H1 (cell line): Measurements from ENCODE around the gene PRKCD. TPM values are rescaled to one million over a fixed set of nuclear protein-coding genes. Genes with fewer than 3 reads are reported as not detected.
A peak's percentile ranks its signal among the peaks of the same experiment; 100 is the strongest.

Source experiments
- CTCF ChIA-PET: fragments of 300-600 bp; sonication (Branson Sonifier 250); formaldehyde crosslinking; loops from one replicate; lab custom pipeline; 2021; ENCODE audit not compliant: partially characterized antibody; lab: Charles Lee
- POLR2A ChIA-PET: fragments of 300-600 bp; sonication (Branson Sonifier 250); formaldehyde crosslinking; loops from one replicate; lab custom pipeline; 2021; ENCODE audit warnings: inconsistent platforms; ENCODE audit not compliant: partially characterized antibody; lab: Charles Lee
- DNase-seq, 2 experiments: peaks; one replicate each; pipeline versions ENCODE4 v3.0.0 to v3.0.0-alpha.2; 2010 to 2022; ENCODE audit warnings: low spot score in 2 of 2, low read depth in 1 of 2, mixed read lengths in 1 of 2
- FAIRE-seq: peaks from 2 replicates; lab custom pipeline; 2011; peaks lifted over from hg19 to GRCh38; lab: Jason Lieb, UNC
- H2AFZ ChIP-seq: 2 replicates; pipeline ENCODE4 v1.8.1; 2012; ENCODE audit warnings: low read length, inconsistent platforms
- H2AK5ac ChIP-seq: 2 replicates; pipeline ENCODE4 v1.6.1; 2013; ENCODE audit warnings: low read depth, low read length
- H2BK120ac ChIP-seq: replicated peaks from 2 replicates; pipeline ENCODE3; 2013; ENCODE audit warnings: low read depth, low read length, inconsistent platforms
- H2BK12ac ChIP-seq: 2 replicates; pipeline ENCODE4 v1.6.1; 2013; ENCODE audit warnings: low read depth, low read length
- H2BK15ac ChIP-seq: 2 replicates; pipeline ENCODE4 v1.6.1; 2013; ENCODE audit warnings: low read length
- H2BK20ac ChIP-seq: 2 replicates; pipeline ENCODE4 v1.6.1; 2013; ENCODE audit warnings: low read length
- H2BK5ac ChIP-seq: 2 replicates; pipeline ENCODE4 v1.6.1; 2013; ENCODE audit warnings: low read depth, low read length
- H3K14ac ChIP-seq: 2 replicates; pipeline ENCODE4 v1.6.1; 2013; ENCODE audit warnings: inconsistent platforms; ENCODE audit not compliant: insufficient read length
- H3K18ac ChIP-seq: 2 replicates; pipeline ENCODE4 v1.6.1; 2013; ENCODE audit warnings: low read length; ENCODE audit errors: extremely low read depth
- H3K23ac ChIP-seq: 2 replicates; pipeline ENCODE4 v1.6.1; 2013; ENCODE audit warnings: inconsistent platforms; ENCODE audit not compliant: insufficient read length
- H3K23me2 ChIP-seq: 2 replicates; pipeline ENCODE4 v1.6.1; 2013; ENCODE audit warnings: low read depth, low read length
- H3K27ac ChIP-seq: 2 replicates; pipeline ENCODE4 v1.6.1; 2011; ENCODE audit warnings: low read depth, low read length, inconsistent platforms
- H3K27me3 ChIP-seq, 4 experiments: replicated peaks in 1 of 4; 1 replicate in 1 of 4; 2 replicates in 3 of 4; pipeline versions ENCODE4 v1.6.1 to v1.8.1; 2011 to 2013; ENCODE audit warnings: low read length in 3 of 4, mild to moderate bottlenecking in 3 of 4, inconsistent platforms in 2 of 4, mixed read lengths in 2 of 4, moderate library complexity in 1 of 4; ENCODE audit not compliant: control insufficient read depth in 3 of 4, insufficient read depth in 3 of 4; ENCODE audit errors: extremely low read depth in 1 of 4
- H3K36me3 ChIP-seq, 4 experiments: 2 replicates each; pipeline versions ENCODE4 v1.6.1 to v1.8.1; 2011 to 2013; ENCODE audit warnings: mild to moderate bottlenecking in 4 of 4, low read length in 3 of 4, moderate library complexity in 2 of 4, control low read depth in 1 of 4, inconsistent platforms in 1 of 4; ENCODE audit not compliant: insufficient read depth in 4 of 4, control insufficient read depth in 2 of 4
- H3K4ac ChIP-seq: replicated peaks from 2 replicates; pipeline ENCODE3; 2013; ENCODE audit warnings: low read length, low read depth, mixed read lengths, inconsistent platforms; ENCODE audit not compliant: insufficient read length
- H3K4me1 ChIP-seq, 4 experiments: replicated peaks in 1 of 4; 1 replicate in 1 of 4; 2 replicates in 3 of 4; pipeline versions ENCODE4 v1.6.1 to v1.8.1; 2011 to 2013; ENCODE audit warnings: low read length in 3 of 4, inconsistent platforms in 2 of 4, mixed read lengths in 1 of 4; ENCODE audit not compliant: insufficient read depth in 4 of 4, control insufficient read depth in 3 of 4
- H3K4me2 ChIP-seq, 2 experiments: 2 replicates each; pipeline versions ENCODE4 v1.6.1 to v1.8.1; 2011 to 2013; ENCODE audit warnings: low read depth in 2 of 2, low read length in 2 of 2, control low read depth in 1 of 2, inconsistent platforms in 1 of 2, mild to moderate bottlenecking in 1 of 2; ENCODE audit not compliant: insufficient read depth in 1 of 2
- H3K4me3 ChIP-seq, 4 experiments: fragments of 200-600, 300-600 bp in 1 of 4; sonication (generic), shearing (Covaris generic), sonication (Bioruptor Twin) in 1 of 4; 2 replicates each; pipeline versions ENCODE4 v1.5.1 to v1.8.1; 2011 to 2016; ENCODE audit warnings: low read length in 4 of 4, low read depth in 3 of 4, control low read depth in 2 of 4, inconsistent platforms in 2 of 4, mild to moderate bottlenecking in 2 of 4, mixed read lengths in 1 of 4, moderate library complexity in 1 of 4; ENCODE audit not compliant: insufficient read depth in 2 of 4; ENCODE audit errors: extremely low read depth in 1 of 4
- H3K56ac ChIP-seq: replicated peaks from 2 replicates; pipeline ENCODE3; 2013; ENCODE audit warnings: low read depth, mild to moderate bottlenecking, mixed read lengths, low read length, inconsistent platforms; ENCODE audit not compliant: insufficient read length
- H3K79me1 ChIP-seq: 2 replicates; pipeline ENCODE4 v1.6.1; 2013; ENCODE audit warnings: low read depth, low read length, control low read depth
- H3K79me2 ChIP-seq, 2 experiments: 2 replicates each; pipeline versions ENCODE4 v1.6.1 to v1.8.1; 2012 to 2013; ENCODE audit warnings: low read length in 2 of 2, mild to moderate bottlenecking in 2 of 2, inconsistent platforms in 1 of 2; ENCODE audit not compliant: insufficient read depth in 2 of 2, control insufficient read depth in 1 of 2
- H3K9ac ChIP-seq, 4 experiments: replicated peaks in 1 of 4; 1 replicate in 1 of 4; 2 replicates in 3 of 4; pipeline versions ENCODE4 v1.6.1 to v1.8.1; 2011 to 2013; ENCODE audit warnings: low read depth in 3 of 4, low read length in 3 of 4, control low read depth in 2 of 4, mild to moderate bottlenecking in 2 of 4, moderate library complexity in 2 of 4, inconsistent platforms in 1 of 4; ENCODE audit errors: extremely low read depth in 1 of 4
- H3K9me3 ChIP-seq, 2 experiments: 2 replicates each; pipeline versions ENCODE4 v1.6.1 to v1.8.1; 2012 to 2013; ENCODE audit warnings: mild to moderate bottlenecking in 2 of 2, moderate library complexity in 2 of 2, control low read depth in 1 of 2, inconsistent platforms in 1 of 2, low read depth in 1 of 2, low read length in 1 of 2, mixed read lengths in 1 of 2; ENCODE audit not compliant: insufficient read depth in 2 of 2
- H4K20me1 ChIP-seq, 2 experiments: replicated peaks in 1 of 2; 2 replicates each; pipeline versions ENCODE3 to v1.8.1; 2011 to 2013; ENCODE audit warnings: inconsistent platforms in 2 of 2, low read length in 2 of 2, mild to moderate bottlenecking in 1 of 2; ENCODE audit not compliant: insufficient read depth in 2 of 2, control insufficient read depth in 1 of 2
- H4K5ac ChIP-seq: 2 replicates; pipeline ENCODE4 v1.6.1; 2013; ENCODE audit warnings: low read length, low read depth, mixed read lengths, inconsistent platforms; ENCODE audit not compliant: insufficient read length
- H4K8ac ChIP-seq: 2 replicates; pipeline ENCODE4 v1.8.0; 2013; ENCODE audit warnings: mild to moderate bottlenecking, moderate library complexity, low read length, inconsistent platforms; ENCODE audit not compliant: insufficient read depth; ENCODE audit errors: extremely low read depth
- H4K91ac ChIP-seq: replicated peaks from 2 replicates; pipeline ENCODE3; 2013; ENCODE audit warnings: low read length, mixed read lengths, inconsistent platforms; ENCODE audit not compliant: insufficient read length
- E2F6 ChIP-seq: IDR thresholded peaks from 2 replicates; pipeline ENCODE4 v1.6.1; 2012; ENCODE audit warnings: inconsistent platforms
- HDAC2 ChIP-seq, 2 experiments: fragments of 300-600 bp in 1 of 2; sonication (generic) in 1 of 2; IDR thresholded peaks; 2 replicates each; pipeline ENCODE4 v1.6.1; 2011 to 2012; ENCODE audit warnings: low read depth in 2 of 2, low read length in 2 of 2, mild to moderate bottlenecking in 2 of 2, moderate library complexity in 2 of 2, borderline replicate concordance in 1 of 2, inconsistent platforms in 1 of 2
- KDM1A ChIP-seq: fragments of 200-600, 300-600 bp; sonication (generic); IDR thresholded peaks from 2 replicates; pipeline ENCODE4 v1.7.1; 2016; ENCODE audit warnings: mild to moderate bottlenecking, low read length, borderline replicate concordance
- KDM4A ChIP-seq: IDR thresholded peaks from one replicate; pipeline ENCODE4 v1.7.1; 2012; ENCODE audit warnings: low read depth, mild to moderate bottlenecking, moderate library complexity, low read length, inconsistent platforms; ENCODE audit not compliant: severe bottlenecking
- PHF8 ChIP-seq: fragments of 200-600 bp; sonication (generic); conservative IDR thresholded peaks from 2 replicates; pipeline ENCODE4 v1.7.1; 2012; ENCODE audit warnings: low read depth, mild to moderate bottlenecking, inconsistent platforms, low read length, moderate library complexity
- RFX5 ChIP-seq: IDR thresholded peaks from 2 replicates; pipeline ENCODE4 v1.6.1; 2011; ENCODE audit warnings: low read depth, low read length, improper control_type of control experiment, borderline replicate concordance
- SIN3A ChIP-seq, 2 experiments: IDR thresholded peaks in 1 of 2; conservative IDR thresholded peaks in 1 of 2; 2 replicates each; pipeline ENCODE4 v1.6.1; 2011 to 2012; ENCODE audit warnings: low read length in 2 of 2, improper control_type of control experiment in 1 of 2, low read depth in 1 of 2, mild to moderate bottlenecking in 1 of 2
- WGBS, 2 experiments: shearing (Covaris generic) in 1 of 2; methylation state at CpG; one replicate each; pipeline versions ENCODE4 v1.1.6 to v1.1.7; 2013 to 2015; ENCODE audit warnings: low lambda C conversion rate in 2 of 2, mixed read lengths in 2 of 2, inconsistent platforms in 1 of 2, low coverage in 1 of 2, missing lambda C conversion rate in 1 of 2; ENCODE audit not compliant: insufficient replicate concordance in 2 of 2, insufficient coverage in 1 of 2, insufficient read length in 1 of 2; ENCODE audit errors: extremely low coverage in 1 of 2, missing lambda C conversion rate in 1 of 2; 5-methylcytosine and 5-hydroxymethylcytosine counted together
- polyA plus RNA-seq, 7 experiments: library from polyadenylated mRNA; depleted of rRNA in 3 of 7; stranded (reverse) in 5 of 7; unstranded in 2 of 7; fragments of >200 nt in 5 of 7; fragments of 200-250 nt in 2 of 7; gene quantifications; 1 replicate in 5 of 7; 2 replicates in 1 of 7; 4 replicates in 1 of 7; pipeline versions ENCODE4 v1.2.1 to v1.2.3, GENCODE V29; 2011 to 2013; ENCODE audit warnings: missing spikeins in 2 of 7, mixed read lengths in 2 of 7
- total RNA-seq: library from RNA; stranded (reverse); fragmentation: NEBNext Ultra II Directional; extraction: Animal tissue kit (Norgen Biotek cat#: 25700); gene quantifications from 2 replicates; pipeline ENCODE4 v1.2.1, GENCODE V29; 2021

The PRKCD gene
- total and polyA plus RNA-seq, 2 of the 8 experiments (the other 6 are each of a cell fraction or from before 2014, with no cell fraction given), result 22.6 to 23.9 TPM

- H3K23me2 ChIP-seq, result peaks cover 14% of the 10 kb centered on the region
- 0 out of 2 replicates have a peak overlapping the region, but pooled peaks have one; percentile 72 for H2BK15ac ChIP-seq
- peak overlapping the region; percentile 87 to 93 for H3K4me2 ChIP-seq
- H3K9me3 ChIP-seq, result no peaks in the 10 kb centered on the region
- no peak overlapping the region for H2BK20ac ChIP-seq
- H2AFZ ChIP-seq, result 0 out of 2 replicates have a peak overlapping the region, but pooled peaks have one; percentile 54
- no peak overlapping the region for H3K14ac ChIP-seq
- no peak overlapping the region for H3K27ac ChIP-seq
- H3K27me3 ChIP-seq, result peaks cover 0 to 12% (median 6%) of the 10 kb centered on the region in 4 experiments; a peak in 3 of 7 replicates
- H3K56ac ChIP-seq, result no peak overlapping the region
- H3K4me3 ChIP-seq, result peak overlapping the region; percentile 85 to 94 (median 92)
- peaks cover 0 to 9% of the 10 kb centered on the region in 2 experiments; a peak in 1 of 4 replicates for H3K79me2 ChIP-seq
- H4K20me1 ChIP-seq, result peaks cover 3 to 10% of the 10 kb centered on the region in 2 experiments
- H2BK120ac ChIP-seq, result no peak overlapping the region
- DNase-seq (no peak), FAIRE-seq (no peak)
- H4K5ac ChIP-seq, result no peak overlapping the region
- H2AK5ac ChIP-seq, result no peak overlapping the region
- no peak overlapping the region for H3K4ac ChIP-seq
- no peak overlapping the region for H2BK12ac ChIP-seq
- POLR2A ChIA-PET, result interaction anchor here (1.3 to 7.4 kb wide), 2 partner anchors 9 to 27 kb away, joined by 3 to 56 read pairs; no protein-coding TSS in a partner anchor
- 0% methylated on average over 7 of the region's 41 CpGs; no CpG with 5 or more reads in 1 of the 2 experiments for WGBS, 2 experiments
- TF ChIP-seq E2F6 (0 out of 2 replicates have a peak, but pooled peaks have one; percentile 19), RFX5 (no peak), KDM1A (no peak), KDM4A (peak; percentile 15), HDAC2 (IDR thresholded peaks at IDR 0.05; ENCODE audit: borderline replicate concordance in 1 of 2, low read depth in 2 of 2, low read length in 2 of 2) (no peak), SIN3A (conservative IDR thresholded peaks at IDR 0.05 in 1 of 2, IDR thresholded peaks at IDR 0.05 in 1 of 2; ENCODE audit: low read depth in 1 of 2, low read length in 2 of 2) (0 out of 4 replicates have a peak, but pooled peaks of 1 of the 2 experiments have one; percentile 62), PHF8 (peak; percentile 12; the same call in 1 of the 2 replicates)
- CTCF ChIA-PET, result interaction anchor here (0.7 to 4.0 kb wide), 7 partner anchors 12 to 58 kb away, joined by 3 to 30 read pairs (median 6); partner anchors contain the start of gene RFT1
- H3K36me3 ChIP-seq, result no peaks in the 10 kb centered on the region
- no peak overlapping the region for H4K91ac ChIP-seq
- peaks cover 17% of the 10 kb centered on the region for H3K79me1 ChIP-seq
- H2BK5ac ChIP-seq, result no peak overlapping the region
- H3K23ac ChIP-seq, result no peak overlapping the region
- peak overlapping the region in 2 of 4 experiments; percentile 45 to 67; a peak in 4 of 7 replicates for H3K9ac ChIP-seq
- H3K18ac ChIP-seq, result peak overlapping the region; percentile 71
- peaks cover 3 to 35% (median 19%) of the 10 kb centered on the region in 4 experiments for H3K4me1 ChIP-seq
- no peak overlapping the region for H4K8ac ChIP-seq
Observed at GRCh38 chr3:53161450-53161819, 426 bp downstream of the PRKCD start.
